ENCODE results near the gene LNX1. TPM values are rescaled to one million over a fixed set of nuclear protein-coding genes. Genes with fewer than 3 reads are reported as not detected.
"Not testable (repeated sequence)": the region's sequence is repeated elsewhere in the genome, so short reads cannot be mapped to it uniquely, and the experiment has no call there.

The LNX1 gene
- total RNA-seq, 1 donor: 0.43 TPM

DNA sequence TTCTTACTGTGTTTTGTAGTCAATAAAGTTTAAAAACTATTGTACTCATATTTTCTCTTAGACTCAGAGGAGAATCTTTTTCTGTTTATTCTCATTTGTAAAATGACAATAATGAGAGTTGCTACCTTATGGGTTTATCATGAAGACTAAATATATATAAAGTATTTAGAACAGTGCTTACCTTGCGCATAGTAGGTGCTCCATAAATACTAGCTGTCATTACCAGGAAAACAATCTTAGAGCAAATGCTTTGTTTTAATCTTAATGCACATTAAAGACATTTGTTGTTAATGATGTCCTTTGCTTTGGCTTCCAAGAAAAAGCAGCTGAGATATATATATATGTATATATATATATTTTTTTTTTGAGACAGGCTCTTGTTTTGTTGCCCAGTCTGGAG lies 168.9 kb downstream of the LNX1 start:
- DNase-seq (ENCODE audit: low read depth): no peak
- TF ChIP-seq, protein P1, sequence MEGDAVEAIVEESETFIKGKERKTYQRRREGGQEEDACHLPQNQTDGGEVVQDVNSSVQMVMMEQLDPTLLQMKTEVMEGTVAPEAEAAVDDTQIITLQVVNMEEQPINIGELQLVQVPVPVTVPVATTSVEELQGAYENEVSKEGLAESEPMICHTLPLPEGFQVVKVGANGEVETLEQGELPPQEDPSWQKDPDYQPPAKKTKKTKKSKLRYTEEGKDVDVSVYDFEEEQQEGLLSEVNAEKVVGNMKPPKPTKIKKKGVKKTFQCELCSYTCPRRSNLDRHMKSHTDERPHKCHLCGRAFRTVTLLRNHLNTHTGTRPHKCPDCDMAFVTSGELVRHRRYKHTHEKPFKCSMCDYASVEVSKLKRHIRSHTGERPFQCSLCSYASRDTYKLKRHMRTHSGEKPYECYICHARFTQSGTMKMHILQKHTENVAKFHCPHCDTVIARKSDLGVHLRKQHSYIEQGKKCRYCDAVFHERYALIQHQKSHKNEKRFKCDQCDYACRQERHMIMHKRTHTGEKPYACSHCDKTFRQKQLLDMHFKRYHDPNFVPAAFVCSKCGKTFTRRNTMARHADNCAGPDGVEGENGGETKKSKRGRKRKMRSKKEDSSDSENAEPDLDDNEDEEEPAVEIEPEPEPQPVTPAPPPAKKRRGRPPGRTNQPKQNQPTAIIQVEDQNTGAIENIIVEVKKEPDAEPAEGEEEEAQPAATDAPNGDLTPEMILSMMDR (IDR thresholded peaks at IDR 0.05; ENCODE audit: insufficient read depth, low read depth, low read length): no peak
- H3K4me3 ChIP-seq (ENCODE audit: low read depth, low read length): no peak overlapping the region

DNA sequence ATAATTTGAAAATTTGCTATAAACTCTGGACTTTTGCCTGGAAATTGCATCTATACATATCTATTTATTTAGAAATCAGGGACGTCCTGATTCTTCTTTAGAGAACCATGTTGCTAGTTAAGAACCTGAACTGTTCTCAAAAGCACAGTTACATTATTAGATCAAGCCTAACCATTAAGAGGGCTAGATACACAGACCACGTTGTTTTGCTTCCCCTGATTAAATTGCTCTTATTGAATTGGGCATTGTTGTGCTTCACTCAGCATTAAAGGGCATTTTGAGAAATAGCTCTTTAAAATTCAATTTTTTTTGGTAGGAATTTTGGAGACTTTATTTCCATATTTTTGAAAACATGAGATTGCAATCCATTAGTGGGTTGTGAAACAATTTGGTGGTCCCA lies 169.5 kb downstream of the LNX1 start:
- TF ChIP-seq, protein P1 (IDR thresholded peaks at IDR 0.05; ENCODE audit: insufficient read depth, low read depth, low read length): no peak
- no peak overlapping the region for H3K4me3 ChIP-seq (ENCODE audit: low read depth, low read length)
- no peak for DNase-seq (ENCODE audit: low read depth)

- H3K4me3 ChIP-seq (ENCODE audit: low read depth, low read length): no peak overlapping the region
- no peak for DNase-seq (ENCODE audit: low read depth)
- TF ChIP-seq, protein P1 (IDR thresholded peaks at IDR 0.05; ENCODE audit: insufficient read depth, low read depth, low read length): no peak
These were observed 172.1 kb downstream of the LNX1 start for GRCh38 chr4:53419208-53419607.

DNA sequence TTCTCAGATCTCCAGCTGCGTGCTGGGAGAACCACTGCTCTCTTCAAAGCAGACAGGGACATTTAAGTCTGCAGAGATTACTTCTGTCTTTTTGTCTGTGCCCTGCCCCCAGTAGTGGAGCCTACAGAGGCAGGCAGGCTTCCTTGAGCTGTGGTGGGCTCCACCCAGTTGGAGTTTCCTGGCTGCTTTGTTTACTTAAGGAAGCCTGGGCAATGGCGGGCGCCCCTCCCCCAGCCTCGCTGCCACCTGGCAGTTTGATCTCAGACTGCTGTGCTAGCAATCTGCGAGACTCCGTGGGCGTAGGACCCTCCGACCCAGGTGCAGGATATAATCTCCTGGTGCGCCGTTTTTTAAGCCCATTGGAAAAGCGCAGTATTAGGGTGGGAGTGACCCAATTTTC lies 181.8 kb downstream of the LNX1 start:
- H3K4me3 ChIP-seq (ENCODE audit: low read depth, low read length); DNase-seq (ENCODE audit: low read depth): not testable (repeated sequence)

Other genes starting within 250 kb of the LNX1 start
- 33.2 and 35.4 TPM in 2 replicates for gene SCFD2, start 225.4 kb downstream of the LNX1 start, total RNA-seq
- gene FIP1L1, start 213.8 kb downstream of the LNX1 start, total RNA-seq: 72.5 and 87.2 TPM in 2 replicates